Suprapubic skin (tissue), 4 donors: ENCODE results near the gene PMEL. TPM values are rescaled to one million over a fixed set of nuclear protein-coding genes. Genes with fewer than 3 reads are reported as not detected.
A peak's percentile ranks its signal among the peaks of the same experiment; 100 is the strongest.
"Not testable (repeated sequence)": the region's sequence is repeated elsewhere in the genome, so short reads cannot be mapped to it uniquely, and the experiment has no call there.

ENCODE experiments used
- DNase-seq, 2 donors: peaks; one replicate each; pipeline ENCODE4 v3.0.0-alpha.2; 2019; ENCODE audit warnings: low spot score in 2 of 2
- H3K27ac ChIP-seq: fragments of 200-600 bp; sonication (generic); one replicate; pipeline ENCODE4 v1.5.1; 2019
- H3K27me3 ChIP-seq: fragments of 200-600 bp; sonication (generic); one replicate; pipeline ENCODE4 v1.5.1; 2019
- H3K36me3 ChIP-seq: fragments of 200-600 bp; sonication (generic); one replicate; pipeline ENCODE4 v1.5.1; 2019
- H3K4me1 ChIP-seq: fragments of 200-600 bp; sonication (generic); one replicate; pipeline ENCODE4 v1.5.1; 2019
- H3K4me3 ChIP-seq: fragments of 200-600 bp; sonication (generic); one replicate; pipeline ENCODE4 v1.5.1; 2019; ENCODE audit warnings: mild to moderate bottlenecking
- H3K9me3 ChIP-seq: fragments of 200-600 bp; sonication (generic); one replicate; pipeline ENCODE4 v1.5.1; 2019
- CTCF ChIP-seq, 2 donors: fragments of 200-600 bp in 1 of 2; fragments of 450-650 bp in 1 of 2; sonication (generic) in 1 of 2; IDR thresholded peaks; one replicate each; pipeline ENCODE4 v1.5.1; 2016 to 2019; ENCODE audit warnings: antibody characterized with exemption in 2 of 2, mild to moderate bottlenecking in 1 of 2, moderate library complexity in 1 of 2
- EP300 ChIP-seq: sonication (generic); formaldehyde crosslinking; IDR thresholded peaks from one replicate; pipeline ENCODE4 v1.6.1; 2017; ENCODE audit warnings: antibody characterized with exemption
- POLR2A ChIP-seq, 2 donors: fragments of 450-650 bp; IDR thresholded peaks; one replicate each; pipeline ENCODE4 v1.6.1; 2017; ENCODE audit warnings: antibody characterized with exemption in 2 of 2, mild to moderate bottlenecking in 2 of 2, moderate library complexity in 2 of 2
- POLR2AphosphoS5 ChIP-seq, 3 donors: sonication (generic); formaldehyde crosslinking; IDR thresholded peaks; one replicate each; pipeline ENCODE4 v1.6.1; 2017; ENCODE audit warnings: antibody characterized with exemption in 3 of 3
- WGBS: methylation state at CpG from one replicate; pipeline ENCODE4 v1.1.5; 2018; 5-methylcytosine and 5-hydroxymethylcytosine counted together
- total RNA-seq, 4 donors: library from RNA; depleted of rRNA; stranded (reverse); fragments of >200 nt; gene quantifications; one replicate each; pipeline ENCODE4 v1.1.0, GENCODE V29; 2016

The PMEL gene
- total RNA-seq, 4 donors from 2014 or later, result 54.4 to 188 (median 71.7) TPM

DNA sequence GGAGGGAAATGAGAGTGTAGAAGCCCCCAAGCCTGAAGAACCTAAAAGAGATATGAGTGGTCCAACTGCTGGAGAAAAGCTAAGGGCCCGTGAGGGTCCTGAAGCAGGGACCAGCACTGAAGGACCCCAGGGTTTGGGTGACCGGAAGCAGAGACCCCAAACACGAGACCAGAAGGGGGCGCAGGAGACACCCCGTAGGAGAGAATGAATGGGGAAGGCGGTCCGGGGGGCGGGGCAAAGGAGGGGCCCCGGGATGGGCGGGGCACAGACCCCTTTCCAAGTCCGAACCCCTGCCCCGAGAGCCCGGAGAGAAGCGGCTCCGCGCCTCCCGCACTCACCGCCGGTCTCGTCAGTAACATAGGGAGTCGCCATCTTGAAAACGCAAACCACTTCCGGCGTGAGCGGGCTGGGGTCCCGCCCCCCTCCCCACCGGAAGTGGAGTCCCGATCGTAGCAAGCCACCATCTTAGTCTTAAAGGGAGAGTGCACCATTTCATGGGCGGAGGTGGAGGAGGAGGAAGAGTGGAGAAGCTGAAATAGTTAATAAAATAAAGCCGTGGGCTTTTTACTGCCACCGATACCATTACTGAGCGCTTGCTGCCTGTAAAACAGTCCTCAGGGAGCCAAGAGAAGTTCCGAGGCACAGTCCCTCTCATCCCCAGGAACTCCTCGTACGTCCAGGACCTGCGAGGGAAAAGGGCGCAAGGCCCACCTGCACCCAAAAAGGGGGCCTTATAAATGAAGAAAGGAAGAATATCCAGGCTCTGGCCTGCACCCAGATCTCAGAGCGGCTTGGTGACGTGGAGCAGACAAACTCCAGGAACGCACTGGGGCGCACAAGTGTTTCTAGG is 38.9 kb downstream of the PMEL start:
- DNase-seq, result peak; percentile 94 to 95
- under 1% methylated on average over 38 of the region's 42 CpGs for WGBS
- peak overlapping the region; percentile 98 for H3K27ac ChIP-seq
- no peaks in the 10 kb centered on the region for H3K27me3 ChIP-seq
- no peaks in the 10 kb centered on the region for H3K9me3 ChIP-seq
- H3K4me1 ChIP-seq, result peaks cover 59% of the 10 kb centered on the region
- peaks cover 5% of the 10 kb centered on the region for H3K36me3 ChIP-seq
- peak overlapping the region; percentile 88 for H3K4me3 ChIP-seq
- TF ChIP-seq POLR2A (IDR thresholded peaks at IDR 0.05) (peak in 1 of 2 donors; percentile 50), CTCF (IDR thresholded peaks at IDR 0.05) (peak; percentile 46 to 63), EP300 (no peak), POLR2AphosphoS5 (IDR thresholded peaks at IDR 0.05) (peak in 1 of 3 donors; percentile 26)

DNA sequence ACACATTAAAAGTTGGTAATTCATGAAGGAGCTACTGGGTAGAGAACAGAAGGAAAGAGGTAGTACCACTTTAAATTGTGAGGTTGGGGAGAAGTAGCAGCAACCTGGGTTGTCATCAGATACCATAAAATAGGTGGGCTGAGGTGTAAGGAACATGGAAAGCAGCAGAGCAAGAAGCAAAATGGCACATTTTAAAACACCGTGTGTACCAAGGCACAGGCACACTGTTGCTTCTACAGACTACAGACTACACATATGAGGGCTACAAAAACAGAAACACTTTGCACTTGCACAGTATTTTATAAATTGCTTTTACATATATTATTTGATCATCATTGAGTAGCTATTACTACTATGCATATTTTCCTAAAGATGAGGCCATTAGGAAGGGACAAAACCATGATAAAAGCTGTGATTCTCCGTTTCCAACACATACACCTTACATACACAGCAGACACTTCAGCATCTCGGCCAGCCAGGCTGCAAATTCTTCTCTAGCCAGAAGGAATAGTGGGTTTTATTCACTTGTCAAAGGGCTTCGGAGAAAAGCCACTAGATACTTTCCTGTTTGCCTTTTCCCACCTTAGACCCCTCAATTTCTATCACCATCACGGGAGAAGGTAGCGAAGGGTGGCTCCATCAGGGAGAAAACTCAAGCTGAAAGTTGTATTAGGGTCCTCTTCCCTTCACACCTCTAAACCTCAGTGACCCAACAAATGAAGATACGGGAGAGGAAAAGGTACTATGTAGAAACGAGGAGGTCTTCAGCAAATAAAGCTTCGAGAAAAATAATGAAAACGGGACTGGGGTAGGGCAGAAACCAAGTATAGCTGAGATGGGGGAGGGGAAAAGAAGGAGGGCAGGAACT is 39.7 kb downstream of the PMEL start:
- DNase-seq, result no peak
- Histone ChIP-seq H3K36me3 (peaks cover 5% of the 10 kb centered on the region), H3K4me3 (peak overlapping the region; percentile 88), H3K4me1 (peaks cover 56% of the 10 kb centered on the region), H3K27me3 (no peaks in the 10 kb centered on the region), H3K27ac (peak overlapping the region; percentile 98), H3K9me3 (no peaks in the 10 kb centered on the region)
- no peak for TF ChIP-seq CTCF (IDR thresholded peaks at IDR 0.05)
- no peak for TF ChIP-seq POLR2A (IDR thresholded peaks at IDR 0.05)
- no peak for TF ChIP-seq POLR2AphosphoS5 (IDR thresholded peaks at IDR 0.05)
- TF ChIP-seq EP300, result no peak
- 6% methylated on average over 10 of the region's 10 CpGs for WGBS

GRCh38 chr12:55925371-55925770 is 40.5 kb downstream of the PMEL start:
- Histone ChIP-seq H3K36me3 (peaks cover 5% of the 10 kb centered on the region), H3K9me3 (no peaks in the 10 kb centered on the region), H3K27ac (no peak overlapping the region), H3K4me3 (no peak overlapping the region), H3K27me3 (no peaks in the 10 kb centered on the region), H3K4me1 (peaks cover 51% of the 10 kb centered on the region)
- TF ChIP-seq POLR2AphosphoS5 (IDR thresholded peaks at IDR 0.05) (no peak), POLR2A (IDR thresholded peaks at IDR 0.05) (no peak), EP300 (no peak), CTCF (IDR thresholded peaks at IDR 0.05) (no peak)
- no peak for DNase-seq
- 75% methylated on average over 4 of the region's 4 CpGs for WGBS

- H3K27ac ChIP-seq, H3K4me3 ChIP-seq, H3K36me3 ChIP-seq, H3K27me3 ChIP-seq, H3K9me3 ChIP-seq, DNase-seq: not testable (repeated sequence)
- peaks cover 34% of the 10 kb centered on the region for H3K4me1 ChIP-seq
- WGBS, result 92% methylated on average over 9 of the region's 9 CpGs
Observed at GRCh38 chr12:55923648-55924047, 42.2 kb downstream of the PMEL start.

- WGBS, result 91% methylated on average over 3 of the region's 3 CpGs
- no peak for TF ChIP-seq CTCF (IDR thresholded peaks at IDR 0.05)
- no peak for TF ChIP-seq POLR2AphosphoS5 (IDR thresholded peaks at IDR 0.05)
- TF ChIP-seq EP300, result no peak
- no peak for TF ChIP-seq POLR2A (IDR thresholded peaks at IDR 0.05)
- no peak overlapping the region for H3K27ac ChIP-seq
Observed at GRCh38 chr12:55922126-55922525, 43.7 kb downstream of the PMEL start.

GRCh38 chr12:55919032-55919431 is 46.8 kb downstream of the PMEL start:
- H3K27ac ChIP-seq, H3K4me1 ChIP-seq, H3K9me3 ChIP-seq, H3K27me3 ChIP-seq, H3K4me3 ChIP-seq, DNase-seq: not testable (repeated sequence)
- WGBS, result 75% methylated on average over 3 of the region's 3 CpGs
- H3K36me3 ChIP-seq, result peaks cover 15% of the 10 kb centered on the region

More at GRCh38 chr12:55922126-55922525, 43.7 kb downstream of the PMEL start:
- DNase-seq, result no peak
- H3K4me1 ChIP-seq, result peaks cover 25% of the 10 kb centered on the region
- peaks cover 5% of the 10 kb centered on the region for H3K36me3 ChIP-seq
- H3K27me3 ChIP-seq, result no peaks in the 10 kb centered on the region
- no peak overlapping the region for H3K4me3 ChIP-seq
- no peaks in the 10 kb centered on the region for H3K9me3 ChIP-seq
